SK-N-SH treated with all-trans-retinoic acid at 6 μM for 48 hours (cell line): ENCODE results near the gene CYLD.

Source experiments
- ARNTL ChIP-seq: fragments of 450-650 bp; formaldehyde crosslinking; IDR thresholded peaks from 2 replicates; pipeline ENCODE4 v1.5.0; 2020; ENCODE audit warnings: low read depth, mild to moderate bottlenecking, moderate library complexity, borderline replicate concordance
- ESRRG ChIP-seq: fragments of 250-450 bp; sonication (Bioruptor Pico); IDR thresholded peaks from 2 replicates; pipeline ENCODE4 v1.6.1; 2021; ENCODE audit warnings: mild to moderate bottlenecking
- GLIS3 ChIP-seq: fragments of 250-450 bp; sonication (Bioruptor Pico); IDR thresholded peaks from 2 replicates; pipeline ENCODE4 v1.5.0; 2020; ENCODE audit warnings: mild to moderate bottlenecking, moderate library complexity
- PATZ1 ChIP-seq: fragments of 250-450 bp; sonication (Bioruptor Pico); IDR thresholded peaks from 2 replicates; pipeline ENCODE4 v1.8.0; 2020; ENCODE audit warnings: mild to moderate bottlenecking, moderate library complexity, borderline replicate concordance
- PPARA ChIP-seq: fragments of 250-450 bp; sonication (Bioruptor Pico); IDR thresholded peaks from 2 replicates; pipeline ENCODE4 v1.5.0; 2020; ENCODE audit warnings: mild to moderate bottlenecking, borderline replicate concordance
- TCF4 ChIP-seq: fragments of 250-450 bp; sonication (Bioruptor Pico); IDR thresholded peaks from 2 replicates; pipeline ENCODE4 v1.8.0; 2021; ENCODE audit warnings: mild to moderate bottlenecking, moderate library complexity, borderline replicate concordance
- TF ChIP-seq, protein P1 (sequence below): fragments of 250-450 bp; sonication (Bioruptor Pico); IDR thresholded peaks from 2 replicates; pipeline ENCODE4 v1.5.1; 2020; ENCODE audit warnings: low read depth, mild to moderate bottlenecking, moderate library complexity

DNA sequence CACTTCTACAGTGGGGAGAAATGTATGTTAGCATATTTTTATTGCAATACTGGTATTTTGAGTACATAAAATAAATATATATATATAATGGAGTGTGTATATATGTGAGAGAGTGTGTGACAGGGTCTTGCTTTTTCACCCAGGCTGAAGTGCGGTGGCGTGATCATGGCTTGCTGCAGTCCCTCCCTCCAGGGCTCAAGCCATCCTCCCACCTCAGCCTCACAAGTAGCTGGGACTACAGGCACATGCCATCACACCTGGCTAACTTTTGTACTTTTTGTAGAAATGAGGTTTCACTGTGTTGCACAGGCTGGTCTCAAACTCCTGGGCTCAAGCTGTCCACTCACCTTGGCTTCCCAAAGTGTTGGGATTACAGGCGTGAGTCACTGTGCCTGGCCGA, 4.1 kb downstream of the CYLD start:
- TF ChIP-seq PPARA (CRISPR knock-in tag) (no peak), ESRRG (CRISPR knock-in tag) (no peak), PATZ1 (CRISPR knock-in tag) (no peak), GLIS3 (CRISPR knock-in tag) (no peak), ARNTL (CRISPR knock-in tag) (no peak), TCF4 (CRISPR knock-in tag) (no peak)
- TF ChIP-seq, protein P1, sequence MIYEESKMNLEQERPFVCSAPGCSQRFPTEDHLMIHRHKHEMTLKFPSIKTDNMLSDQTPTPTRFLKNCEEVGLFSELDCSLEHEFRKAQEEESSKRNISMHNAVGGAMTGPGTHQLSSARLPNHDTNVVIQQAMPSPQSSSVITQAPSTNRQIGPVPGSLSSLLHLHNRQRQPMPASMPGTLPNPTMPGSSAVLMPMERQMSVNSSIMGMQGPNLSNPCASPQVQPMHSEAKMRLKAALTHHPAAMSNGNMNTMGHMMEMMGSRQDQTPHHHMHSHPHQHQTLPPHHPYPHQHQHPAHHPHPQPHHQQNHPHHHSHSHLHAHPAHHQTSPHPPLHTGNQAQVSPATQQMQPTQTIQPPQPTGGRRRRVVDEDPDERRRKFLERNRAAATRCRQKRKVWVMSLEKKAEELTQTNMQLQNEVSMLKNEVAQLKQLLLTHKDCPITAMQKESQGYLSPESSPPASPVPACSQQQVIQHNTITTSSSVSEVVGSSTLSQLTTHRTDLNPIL: no peak
